Nephron progenitor cell (in vitro differentiated cells): Measurements from ENCODE around the gene IQCF6.

ENCODE experiments used
- DNase-seq: peaks from one replicate; pipeline ENCODE4 v3.0.0; 2021
- H3K27ac Mint-ChIP-seq: 2 replicates; pipeline ENCODE4 v1.8.0; 2021; ENCODE audit warnings: mild to moderate bottlenecking, moderate library complexity, mixed read lengths
- H3K27me3 Mint-ChIP-seq: 2 replicates; pipeline ENCODE4 v1.8.0; 2021; ENCODE audit warnings: mild to moderate bottlenecking, low read depth, mixed read lengths; ENCODE audit not compliant: poor library complexity
- H3K36me3 Mint-ChIP-seq: 2 replicates; pipeline ENCODE4 v1.8.0; 2021; ENCODE audit warnings: low read depth, mixed read lengths
- H3K4me1 Mint-ChIP-seq: 2 replicates; pipeline ENCODE4 v1.8.0; 2021; ENCODE audit warnings: mixed read lengths
- H3K4me3 Mint-ChIP-seq: 2 replicates; pipeline ENCODE4 v1.8.0; 2021; ENCODE audit warnings: mild to moderate bottlenecking, moderate library complexity, mixed read lengths
- H3K9me3 Mint-ChIP-seq: 2 replicates; pipeline ENCODE4 v1.8.0; 2021; ENCODE audit warnings: mild to moderate bottlenecking, moderate library complexity, mixed read lengths
- TF ChIP-seq, protein P1 (sequence below): fragments of 200-600 bp; sonication (generic); IDR thresholded peaks from 2 replicates; pipeline ENCODE4 v1.5.0; 2021; ENCODE audit warnings: antibody characterized with exemption

IQCF6 gene

DNA sequence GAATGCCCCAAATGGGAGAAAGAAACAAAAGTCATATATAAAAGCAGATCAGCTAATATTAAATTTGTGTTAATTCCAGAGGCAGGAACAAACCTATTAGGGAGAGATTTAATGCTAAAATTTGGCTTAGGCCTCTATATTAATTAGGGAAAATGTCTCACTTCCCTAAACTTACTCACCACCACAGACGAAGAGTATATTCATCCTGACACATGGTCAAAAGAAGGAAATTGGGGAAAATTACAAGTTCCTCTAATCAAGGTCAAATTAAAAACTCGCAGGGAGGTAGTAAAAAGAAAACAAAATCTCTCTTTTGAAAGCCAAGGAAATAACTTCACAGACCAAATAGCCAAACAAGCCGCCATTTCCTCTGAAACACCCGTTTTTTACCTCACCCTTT is 39.9 kb downstream of the IQCF6 start:
- DNase-seq = no peak
- H3K27me3 Mint-ChIP-seq = peaks cover 18% of the 10 kb centered on the region
- H3K4me1 Mint-ChIP-seq = peaks cover 10% of the 10 kb centered on the region
- no peaks in the 10 kb centered on the region for H3K36me3 Mint-ChIP-seq
- peaks cover 5% of the 10 kb centered on the region for H3K9me3 Mint-ChIP-seq
- H3K4me3 Mint-ChIP-seq = no peak overlapping the region
- no peak overlapping the region for H3K27ac Mint-ChIP-seq
- TF ChIP-seq, protein P1, sequence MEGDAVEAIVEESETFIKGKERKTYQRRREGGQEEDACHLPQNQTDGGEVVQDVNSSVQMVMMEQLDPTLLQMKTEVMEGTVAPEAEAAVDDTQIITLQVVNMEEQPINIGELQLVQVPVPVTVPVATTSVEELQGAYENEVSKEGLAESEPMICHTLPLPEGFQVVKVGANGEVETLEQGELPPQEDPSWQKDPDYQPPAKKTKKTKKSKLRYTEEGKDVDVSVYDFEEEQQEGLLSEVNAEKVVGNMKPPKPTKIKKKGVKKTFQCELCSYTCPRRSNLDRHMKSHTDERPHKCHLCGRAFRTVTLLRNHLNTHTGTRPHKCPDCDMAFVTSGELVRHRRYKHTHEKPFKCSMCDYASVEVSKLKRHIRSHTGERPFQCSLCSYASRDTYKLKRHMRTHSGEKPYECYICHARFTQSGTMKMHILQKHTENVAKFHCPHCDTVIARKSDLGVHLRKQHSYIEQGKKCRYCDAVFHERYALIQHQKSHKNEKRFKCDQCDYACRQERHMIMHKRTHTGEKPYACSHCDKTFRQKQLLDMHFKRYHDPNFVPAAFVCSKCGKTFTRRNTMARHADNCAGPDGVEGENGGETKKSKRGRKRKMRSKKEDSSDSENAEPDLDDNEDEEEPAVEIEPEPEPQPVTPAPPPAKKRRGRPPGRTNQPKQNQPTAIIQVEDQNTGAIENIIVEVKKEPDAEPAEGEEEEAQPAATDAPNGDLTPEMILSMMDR = no peak

DNA sequence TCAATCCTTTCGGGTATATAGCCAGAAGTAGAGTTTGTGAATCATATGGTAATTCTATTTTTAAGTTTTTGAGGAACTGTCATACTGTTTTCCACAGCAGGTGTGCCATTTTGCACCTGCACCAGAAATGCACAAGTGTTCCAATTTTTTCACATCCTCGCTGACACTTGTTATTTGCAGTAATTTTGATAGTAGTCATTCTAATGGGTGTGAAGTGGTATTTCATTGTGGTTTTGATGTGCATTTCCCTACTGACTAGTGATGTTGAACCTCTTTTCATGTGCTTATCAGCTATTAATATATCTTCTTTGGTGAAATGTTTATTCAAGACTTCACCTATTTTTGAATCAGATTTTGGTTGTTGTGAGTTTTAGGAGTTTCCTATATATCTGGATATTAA is 43.1 kb downstream of the IQCF6 start:
- no peak overlapping the region for H3K27ac Mint-ChIP-seq
- H3K4me1 Mint-ChIP-seq = peaks cover 13% of the 10 kb centered on the region
- no peak for DNase-seq
- no peak overlapping the region for H3K4me3 Mint-ChIP-seq
- peaks cover 16% of the 10 kb centered on the region for H3K27me3 Mint-ChIP-seq
- H3K36me3 Mint-ChIP-seq = no peaks in the 10 kb centered on the region
- H3K9me3 Mint-ChIP-seq = no peaks in the 10 kb centered on the region
- TF ChIP-seq, protein P1 = no peak

DNA sequence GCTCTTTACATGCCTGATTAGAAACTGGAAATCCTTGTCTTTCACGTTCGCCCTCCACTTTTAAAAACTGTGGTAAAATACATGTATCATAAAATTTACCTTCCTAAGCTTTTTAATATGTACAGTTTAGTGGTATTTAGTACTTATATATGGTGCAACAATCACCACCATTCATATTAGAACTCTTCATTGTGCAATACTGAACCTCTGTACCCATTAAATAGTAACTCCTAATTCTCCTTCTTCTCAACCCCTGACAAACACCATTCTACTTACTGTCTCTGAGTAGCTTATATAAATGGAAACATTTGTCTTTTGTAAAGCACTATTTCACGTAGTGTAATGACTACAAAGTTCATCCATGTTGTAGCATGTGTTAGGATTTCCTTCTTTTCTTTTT is 44.0 kb downstream of the IQCF6 start:
- DNase-seq = no peak
- Mint-ChIP-seq H3K27ac (no peak overlapping the region), H3K36me3 (no peaks in the 10 kb centered on the region), H3K4me3 (no peak overlapping the region), H3K4me1 (peaks cover 13% of the 10 kb centered on the region), H3K9me3 (no peaks in the 10 kb centered on the region), H3K27me3 (peaks cover 16% of the 10 kb centered on the region)
- TF ChIP-seq, protein P1 = no peak

DNA sequence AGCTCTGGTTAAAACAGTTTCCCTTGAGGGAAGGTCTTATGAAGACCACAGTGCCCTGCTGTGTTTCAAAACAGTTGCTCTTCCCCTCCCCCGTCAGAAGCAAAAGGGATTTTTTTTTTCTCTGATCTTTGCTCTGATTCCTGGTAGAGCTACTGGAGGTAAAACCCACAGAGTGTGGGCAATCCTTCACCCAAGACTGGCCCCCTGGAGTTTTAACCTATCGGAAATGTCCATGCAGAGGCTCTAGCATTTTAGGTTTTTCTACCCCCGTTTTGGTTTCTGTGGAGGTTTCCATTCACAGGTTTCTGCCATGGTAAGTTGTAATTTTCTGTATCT is 44.5 kb downstream of the IQCF6 start:
- H3K36me3 Mint-ChIP-seq = no peaks in the 10 kb centered on the region
- H3K27ac Mint-ChIP-seq = no peak overlapping the region
- DNase-seq = no peak
- TF ChIP-seq, protein P1 = no peak
- H3K9me3 Mint-ChIP-seq = no peaks in the 10 kb centered on the region
- peaks cover 15% of the 10 kb centered on the region for H3K27me3 Mint-ChIP-seq
- no peak overlapping the region for H3K4me3 Mint-ChIP-seq
- H3K4me1 Mint-ChIP-seq = peaks cover 13% of the 10 kb centered on the region

DNA sequence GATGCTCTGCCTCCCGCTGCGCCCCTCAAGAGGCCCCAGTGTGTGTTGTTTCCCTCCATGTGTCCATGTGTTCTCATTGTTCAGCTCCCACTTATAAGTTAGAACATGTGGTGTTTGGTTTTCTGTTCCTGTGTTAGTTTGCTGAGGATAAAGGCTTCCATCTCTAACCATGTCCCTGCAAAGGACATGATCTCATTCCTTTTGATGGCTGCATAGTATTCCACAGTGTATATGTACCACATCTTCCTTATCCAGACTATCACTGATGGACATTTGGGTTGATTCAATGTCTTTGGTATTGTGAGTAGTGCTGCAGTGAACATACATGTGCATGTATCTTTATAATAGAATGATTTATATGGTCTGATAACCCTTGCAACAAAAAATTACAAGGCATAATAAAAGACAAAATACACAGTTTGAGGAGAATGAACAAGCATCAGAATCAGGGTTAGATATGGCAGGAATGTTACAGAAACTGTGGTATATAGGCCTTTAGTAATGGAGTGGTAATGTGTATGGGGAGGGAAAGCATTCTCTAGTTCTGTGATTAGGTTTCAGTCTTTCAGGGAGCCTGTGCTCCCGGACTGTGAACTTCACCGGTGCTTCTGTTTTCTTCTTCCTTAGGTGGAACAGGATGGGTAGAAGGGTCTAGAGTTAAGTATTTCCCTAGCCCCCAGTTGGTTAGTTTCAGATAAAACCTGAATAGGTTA is 45.0 kb downstream of the IQCF6 start:
- H3K27ac Mint-ChIP-seq = no peak overlapping the region
- H3K27me3 Mint-ChIP-seq = peaks cover 10% of the 10 kb centered on the region
- peaks cover 13% of the 10 kb centered on the region for H3K4me1 Mint-ChIP-seq
- no peaks in the 10 kb centered on the region for H3K36me3 Mint-ChIP-seq
- H3K9me3 Mint-ChIP-seq = no peaks in the 10 kb centered on the region
- TF ChIP-seq, protein P1 = no peak
- DNase-seq = no peak
- H3K4me3 Mint-ChIP-seq = no peak overlapping the region

DNA sequence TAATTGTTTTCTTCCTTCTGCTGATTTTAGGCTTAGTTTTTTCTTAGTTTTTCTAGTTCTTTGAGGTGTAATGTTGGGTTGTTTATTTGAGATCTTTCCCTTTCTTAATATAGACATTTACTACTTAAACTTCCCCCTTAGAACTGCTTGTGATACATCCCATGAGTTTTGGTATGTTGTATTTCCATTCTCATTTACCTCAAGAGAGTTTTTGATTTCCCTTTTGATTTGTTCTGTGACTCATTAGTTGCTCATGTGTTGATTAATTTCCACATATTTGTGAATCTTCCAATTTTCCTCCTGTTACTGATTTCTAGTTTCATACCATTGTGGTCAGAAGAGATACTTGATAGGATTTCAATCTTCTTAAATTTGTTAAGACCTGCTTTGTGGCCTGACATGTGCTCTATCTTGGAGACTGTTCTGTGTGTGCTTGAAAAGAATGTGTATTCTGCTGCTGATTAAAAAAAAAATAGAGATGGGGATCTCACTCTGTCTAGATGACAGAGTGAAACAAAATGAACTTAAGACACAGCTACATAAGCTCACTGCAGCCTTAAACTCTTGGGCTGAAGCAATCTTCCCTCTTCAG is 49.9 kb downstream of the IQCF6 start:
- Mint-ChIP-seq H3K27ac (no peak overlapping the region), H3K9me3 (no peaks in the 10 kb centered on the region), H3K36me3 (no peaks in the 10 kb centered on the region), H3K4me3 (no peak overlapping the region), H3K27me3 (no peaks in the 10 kb centered on the region), H3K4me1 (peaks cover 3% of the 10 kb centered on the region)
- TF ChIP-seq, protein P1 = no peak
- DNase-seq = no peak
